GM23248 (cell line): ENCODE measurements around the gene LRRC61. TPM values are rescaled to one million over a fixed set of nuclear protein-coding genes. Genes with fewer than 3 reads are reported as not detected.

Source experiments
- DNase-seq: peaks from one replicate; pipeline ENCODE4 v3.0.0-alpha.2; 2015
- H2AFZ ChIP-seq: fragments of 200-600 bp; sonication (generic); 2 replicates; pipeline ENCODE4 v1.6.1; 2016; ENCODE audit warnings: antibody characterized with exemption
- H3F3A ChIP-seq: fragments of 200-600 bp; sonication (generic); 2 replicates; pipeline ENCODE4 v1.6.1; 2016; ENCODE audit warnings: mild to moderate bottlenecking, antibody characterized with exemption, mixed run types; ENCODE audit not compliant: insufficient read depth
- H3K27ac ChIP-seq: fragments of 200-600 bp; sonication (generic); 2 replicates; pipeline ENCODE4 v1.5.1; 2016; ENCODE audit warnings: mild to moderate bottlenecking
- H3K27me3 ChIP-seq: fragments of 200-600 bp; sonication (generic); replicated peaks from 2 replicates; pipeline ENCODE4 v1.6.1; 2016; ENCODE audit warnings: mild to moderate bottlenecking; ENCODE audit not compliant: insufficient read depth
- H3K36me3 ChIP-seq: fragments of 200-600 bp; sonication (generic); 2 replicates; pipeline ENCODE4 v1.6.1; 2016; ENCODE audit warnings: low read depth, mild to moderate bottlenecking
- H3K4me1 ChIP-seq: fragments of 200-600 bp; sonication (generic); 2 replicates; pipeline ENCODE4 v1.6.1; 2016; ENCODE audit warnings: mild to moderate bottlenecking; ENCODE audit not compliant: insufficient read depth
- H3K4me2 ChIP-seq: fragments of 200-600 bp; sonication (generic); one replicate; pipeline ENCODE4 v1.6.1; 2016; ENCODE audit warnings: mild to moderate bottlenecking; ENCODE audit not compliant: unreplicated experiment
- H3K4me3 ChIP-seq: fragments of 200-600 bp; sonication (generic); 2 replicates; pipeline ENCODE4 v1.5.1; 2016; ENCODE audit warnings: mild to moderate bottlenecking
- H3K79me2 ChIP-seq: fragments of 200-600 bp; sonication (generic); 2 replicates; pipeline ENCODE4 v1.6.1; 2016; ENCODE audit warnings: mild to moderate bottlenecking; ENCODE audit not compliant: insufficient read depth
- H3K9ac ChIP-seq: fragments of 200-600 bp; sonication (generic); 2 replicates; pipeline ENCODE4 v1.6.1; 2016; ENCODE audit warnings: mild to moderate bottlenecking
- H3K9me2 ChIP-seq: fragments of 200-600 bp; sonication (generic); 2 replicates; pipeline ENCODE4 v1.6.1; 2016; ENCODE audit warnings: mixed run types, mild to moderate bottlenecking, moderate library complexity; ENCODE audit not compliant: insufficient read depth
- H3K9me3 ChIP-seq: fragments of 200-600 bp; sonication (generic); one replicate; pipeline ENCODE4 v1.6.1; 2017; ENCODE audit warnings: low read depth
- H4K20me1 ChIP-seq: fragments of 200-600 bp; sonication (generic); 2 replicates; pipeline ENCODE4 v1.6.0; 2016; ENCODE audit not compliant: insufficient read depth
- EZH2 ChIP-seq: fragments of 200-600 bp; sonication (generic); IDR thresholded peaks from 2 replicates; pipeline ENCODE4 v1.6.1; 2018; ENCODE audit warnings: antibody characterized with exemption, mild to moderate bottlenecking; ENCODE audit not compliant: insufficient read depth, poor library complexity, severe bottlenecking
- EZH2phosphoT487 ChIP-seq: fragments of 200-600 bp; sonication (generic); IDR thresholded peaks from 2 replicates; pipeline ENCODE4 v1.6.1; 2018; ENCODE audit warnings: antibody characterized with exemption, moderate library complexity, mild to moderate bottlenecking, low read depth; ENCODE audit not compliant: insufficient read depth
- WGBS, 2 experiments: methylation state at CpG; one replicate each; pipeline ENCODE4 v1.1.6; 2015 to 2017; ENCODE audit warnings: low lambda C conversion rate in 2 of 2, low coverage in 1 of 2; ENCODE audit errors: missing lambda C conversion rate in 2 of 2; 5-methylcytosine and 5-hydroxymethylcytosine counted together
- in situ Hi-C: fragments of 300-500 bp; cut with MboI; formaldehyde crosslinking; loops from 2 replicates; pipeline ENCODE4 v1.15.0; 2020
- polyA plus RNA-seq: library from polyadenylated mRNA; unstranded; fragments of >200 nt; fragmentation: Nextera tagmentation; extraction: Ambion mirVana; gene quantifications from 2 replicates; pipeline ENCODE4 v1.2.1, GENCODE V29; 2016
- total RNA-seq: library from RNA; depleted of rRNA; stranded (reverse); fragments of >200 nt; shearing (Covaris generic); gene quantifications from 2 replicates; pipeline ENCODE4 v1.2.3, GENCODE V29; 2014

The LRRC61 gene
- total and polyA plus RNA-seq, 2 experiments from 2014 or later, result not detected

- WGBS, 2 experiments, result 92% methylated on average over 19 to 20 of the region's 20 CpGs
- no peak overlapping the region for H2AFZ ChIP-seq
- H3K36me3 ChIP-seq, result no peaks in the 10 kb centered on the region
- H3K27ac ChIP-seq, result no peak overlapping the region
- H4K20me1 ChIP-seq, result no peaks in the 10 kb centered on the region
- no peak overlapping the region for H3K9ac ChIP-seq
- no peaks in the 10 kb centered on the region for H3K27me3 ChIP-seq
- DNase-seq, result no peak
- no peaks in the 10 kb centered on the region for H3K79me2 ChIP-seq
- no peaks in the 10 kb centered on the region for H3K9me3 ChIP-seq
- in situ Hi-C loops, result no loop called here
- no peaks in the 10 kb centered on the region for H3K9me2 ChIP-seq
- 0 out of 2 replicates have a peak, but pooled peaks cover 7% of the 10 kb centered on the region for H3F3A ChIP-seq
- no peak overlapping the region for H3K4me3 ChIP-seq
- TF ChIP-seq EZH2phosphoT487 (no peak), EZH2 (no peak)
- no peak overlapping the region for H3K4me2 ChIP-seq
- peaks cover 8% of the 10 kb centered on the region; the same call in 1 of the 2 replicates for H3K4me1 ChIP-seq
These were observed 59.1 kb downstream of the LRRC61 start for GRCh38 chr7:150382123-150382843.

GRCh38 chr7:150382844-150383225 lies 59.7 kb downstream of the LRRC61 start:
- Histone ChIP-seq H3K9ac (no peak overlapping the region), H3K36me3 (no peaks in the 10 kb centered on the region), H3K4me1 (peaks cover 6% of the 10 kb centered on the region; the same call in 1 of the 2 replicates), H3K27ac (no peak overlapping the region), H3K79me2 (no peaks in the 10 kb centered on the region), H2AFZ (no peak overlapping the region), H3K4me3 (no peak overlapping the region), H3K4me2 (no peak overlapping the region), H3F3A (0 out of 2 replicates have a peak, but pooled peaks cover 4% of the 10 kb centered on the region), H3K27me3 (no peaks in the 10 kb centered on the region), H3K9me3 (no peaks in the 10 kb centered on the region), H3K9me2 (no peaks in the 10 kb centered on the region), H4K20me1 (no peaks in the 10 kb centered on the region)
- no peak for DNase-seq
- 50 to 65% methylated on average over 4 of the region's 4 CpGs for WGBS, 2 experiments
- in situ Hi-C loops, result no loop called here
- TF ChIP-seq EZH2phosphoT487 (no peak), EZH2 (no peak)

GRCh38 chr7:150383710-150384397 lies 60.7 kb downstream of the LRRC61 start:
- H4K20me1 ChIP-seq, result no peaks in the 10 kb centered on the region
- no peaks in the 10 kb centered on the region for H3K79me2 ChIP-seq
- no peak overlapping the region for H2AFZ ChIP-seq
- H3F3A ChIP-seq, result no peaks in the 10 kb centered on the region
- in situ Hi-C loops, result no loop called here
- no peaks in the 10 kb centered on the region for H3K36me3 ChIP-seq
- no peak overlapping the region for H3K27ac ChIP-seq
- H3K4me2 ChIP-seq, result no peak overlapping the region
- H3K9me2 ChIP-seq, result no peaks in the 10 kb centered on the region
- WGBS, 2 experiments, result 95% methylated on average over 21 of the region's 22 CpGs
- no peak for DNase-seq
- TF ChIP-seq EZH2 (no peak), EZH2phosphoT487 (no peak)
- H3K4me3 ChIP-seq, result no peak overlapping the region
- H3K9ac ChIP-seq, result no peak overlapping the region
- no peaks in the 10 kb centered on the region for H3K4me1 ChIP-seq
- H3K27me3 ChIP-seq, result no peaks in the 10 kb centered on the region
- no peaks in the 10 kb centered on the region for H3K9me3 ChIP-seq

GRCh38 chr7:150384406-150385301 lies 61.5 kb downstream of the LRRC61 start:
- Histone ChIP-seq H3K4me2 (no peak overlapping the region), H3K27ac (no peak overlapping the region), H3K27me3 (no peaks in the 10 kb centered on the region), H3K9me3 (no peaks in the 10 kb centered on the region), H3K79me2 (no peaks in the 10 kb centered on the region), H3K4me3 (no peak overlapping the region), H3K9ac (no peak overlapping the region), H2AFZ (no peak overlapping the region), H4K20me1 (no peaks in the 10 kb centered on the region), H3K9me2 (no peaks in the 10 kb centered on the region), H3F3A (no peaks in the 10 kb centered on the region), H3K36me3 (no peaks in the 10 kb centered on the region), H3K4me1 (no peaks in the 10 kb centered on the region)
- no peak for DNase-seq
- WGBS, 2 experiments, result 92 to 96% methylated on average over 14 to 15 of the region's 15 CpGs
- in situ Hi-C loops, result no loop called here
- no peak for TF ChIP-seq EZH2phosphoT487
